Left lobe of liver (tissue), 2 donors: ENCODE measurements around the gene CRIP1. TPM values are rescaled to one million over a fixed set of nuclear protein-coding genes. Genes with fewer than 3 reads are reported as not detected.

Source experiments
- ATAC-seq: fragments of 200-7000 bp; cut with Tn5 transposase; one replicate; pipeline ENCODE4 v1.9.1; 2020; ENCODE audit warnings: mild to moderate bottlenecking, moderate library complexity
- DNase-seq: peaks from one replicate; pipeline ENCODE4 v3.0.0-alpha.2; 2020; ENCODE audit warnings: low spot score
- total RNA-seq: library from RNA; stranded (reverse); gene quantifications from one replicate; pipeline ENCODE4 v1.2.1, GENCODE V29; 2021
- donor health status: DM: no; HTN: no; CAD: no; lungs with moderate emphysema.
- donor health status: DM: no; HTN: yes; CAD: no.

The CRIP1 gene
- total RNA-seq, 1 donor from 2014 or later: 3.2 TPM

DNA sequence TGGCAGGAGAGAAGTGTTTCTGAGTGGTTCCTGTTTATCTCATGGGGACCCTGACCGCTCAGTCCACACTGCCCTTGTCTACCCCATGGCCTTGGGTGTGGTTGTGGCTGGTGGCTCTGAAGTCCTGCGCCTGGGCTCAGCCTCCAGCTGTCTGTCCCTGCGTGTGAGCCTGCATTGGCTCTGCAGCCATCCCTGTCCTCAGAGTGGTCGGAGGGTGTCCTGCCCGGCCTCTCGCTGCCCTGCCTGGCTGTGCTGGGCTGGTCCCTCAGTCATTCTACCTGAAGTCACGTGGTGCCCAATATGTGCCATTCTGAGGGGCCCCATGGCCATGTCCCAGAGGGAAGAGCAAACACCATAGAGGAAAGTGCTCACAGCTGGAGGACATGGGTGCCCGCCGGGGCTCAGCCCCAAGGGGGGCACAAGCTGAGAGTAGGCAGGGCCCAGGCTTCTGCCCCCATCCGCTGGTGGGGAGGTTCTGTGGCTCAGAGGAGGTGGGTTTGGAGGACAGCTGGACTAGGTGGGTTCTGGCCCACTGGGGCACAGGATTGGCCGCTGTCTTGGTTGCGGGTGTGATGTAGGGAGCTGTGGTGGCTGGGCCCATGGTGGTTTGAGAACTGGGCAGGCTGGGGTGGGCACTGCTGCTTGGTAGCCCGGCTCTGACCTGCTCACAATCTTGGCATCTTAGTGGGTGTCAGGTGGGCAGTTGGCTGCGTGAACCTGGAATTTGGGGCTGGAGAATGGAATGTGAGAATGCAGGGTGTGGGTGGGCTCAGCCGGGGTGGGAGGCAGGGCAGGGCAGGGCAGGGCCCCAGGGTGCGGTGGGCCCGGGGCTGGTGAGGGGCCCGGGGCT lies 16.0 kb downstream of the CRIP1 start:
- ATAC-seq: no peak
- no peak for DNase-seq

DNA sequence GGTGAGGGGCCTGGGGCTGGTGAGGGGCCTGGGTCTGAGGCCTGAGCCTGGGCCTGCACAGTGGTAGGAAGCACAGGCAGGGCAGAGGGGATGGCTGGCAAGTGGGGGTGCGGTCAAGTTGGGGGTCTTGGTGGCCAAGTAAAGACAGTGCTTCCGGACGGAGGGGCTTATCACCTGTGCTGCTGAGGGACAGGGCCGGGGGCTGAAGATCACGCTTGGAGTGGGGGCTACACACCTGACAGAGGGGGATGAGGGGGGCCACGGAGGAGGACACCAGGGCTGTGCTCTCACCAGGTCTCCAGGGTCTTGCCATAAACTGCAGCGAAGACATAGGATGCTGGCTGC lies 16.6 kb downstream of the CRIP1 start:
- ATAC-seq: no peak
- no peak for DNase-seq

DNA sequence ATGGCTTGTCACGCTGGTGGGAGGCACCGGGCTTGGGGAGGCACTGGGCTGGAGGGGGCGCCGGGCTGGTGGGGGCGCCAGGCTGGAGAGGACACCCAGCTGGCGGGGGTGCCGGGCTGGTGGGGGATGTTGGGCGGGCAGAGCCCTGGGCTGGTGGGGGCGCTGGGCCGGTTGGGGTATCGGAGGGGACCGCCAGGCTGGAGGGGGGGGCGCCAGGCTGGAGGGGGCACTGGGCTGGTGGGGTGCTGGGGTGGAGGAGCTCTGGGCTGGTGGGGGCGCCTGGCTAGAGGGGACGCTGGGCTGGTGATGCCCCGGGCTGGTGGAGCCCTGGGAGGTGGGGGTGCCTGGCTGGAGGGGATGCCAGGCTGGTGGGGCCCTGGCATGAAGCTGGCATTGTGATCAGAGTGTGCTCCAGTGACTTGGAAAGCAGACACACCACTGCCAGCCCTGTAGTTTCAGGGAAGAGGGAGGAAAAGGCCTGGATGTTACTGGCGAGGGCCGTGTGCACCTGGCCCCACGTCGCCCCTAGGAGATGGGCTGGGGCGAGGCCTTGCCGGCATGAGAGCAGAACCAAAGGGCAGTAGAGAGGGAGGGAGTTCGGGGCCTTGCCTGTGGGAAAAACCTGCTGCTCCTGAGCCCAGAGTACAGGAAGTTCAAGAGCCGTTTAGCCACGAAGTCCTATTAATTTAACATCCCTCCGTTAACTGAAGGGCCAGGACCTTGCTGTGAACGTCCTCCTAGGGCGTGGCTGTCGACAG lies 17.4 kb downstream of the CRIP1 start:
- ATAC-seq (no peak), DNase-seq (no peak)

DNA sequence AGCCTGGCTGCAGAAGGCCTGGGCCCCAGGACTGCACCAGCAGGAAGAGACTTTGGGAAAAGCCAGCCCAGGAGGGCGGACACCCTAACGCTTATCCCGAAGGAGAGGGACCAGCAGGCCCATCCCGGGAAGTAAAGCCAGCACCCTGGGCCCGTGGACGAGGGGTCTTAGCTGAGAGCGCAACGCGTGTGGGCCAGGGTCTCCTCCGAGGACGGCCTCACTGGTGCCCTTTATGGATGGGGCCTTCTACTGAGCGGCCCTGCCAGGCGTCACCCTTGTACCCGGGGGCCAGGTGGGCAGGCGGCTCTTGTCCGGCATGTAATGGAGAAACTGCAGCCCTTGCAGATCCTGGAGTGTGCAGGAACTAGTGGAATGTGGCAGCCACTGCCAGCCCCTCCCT lies 18.4 kb downstream of the CRIP1 start:
- ATAC-seq (no peak), DNase-seq (no peak)

DNA sequence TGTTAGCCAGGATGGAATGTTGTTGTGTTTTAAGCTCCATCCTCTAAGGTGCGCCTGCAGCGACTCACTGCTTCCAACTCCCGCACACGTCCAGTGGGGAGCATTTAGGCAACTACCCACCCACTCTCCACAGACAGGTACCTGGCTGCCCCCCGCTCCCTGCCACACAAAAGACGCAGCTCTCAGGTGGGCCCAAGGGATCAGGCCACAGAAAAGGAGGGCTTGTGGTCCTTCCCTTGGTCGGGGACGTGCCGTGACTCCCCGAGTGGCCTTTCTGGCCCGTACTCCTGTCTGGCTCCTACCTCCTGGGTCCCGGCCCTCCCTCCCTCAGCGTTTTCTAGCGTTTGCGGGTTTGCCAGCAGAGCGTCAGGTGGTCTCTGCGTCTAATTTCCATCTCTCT lies 20.6 kb downstream of the CRIP1 start:
- no peak for ATAC-seq
- no peak for DNase-seq

DNA sequence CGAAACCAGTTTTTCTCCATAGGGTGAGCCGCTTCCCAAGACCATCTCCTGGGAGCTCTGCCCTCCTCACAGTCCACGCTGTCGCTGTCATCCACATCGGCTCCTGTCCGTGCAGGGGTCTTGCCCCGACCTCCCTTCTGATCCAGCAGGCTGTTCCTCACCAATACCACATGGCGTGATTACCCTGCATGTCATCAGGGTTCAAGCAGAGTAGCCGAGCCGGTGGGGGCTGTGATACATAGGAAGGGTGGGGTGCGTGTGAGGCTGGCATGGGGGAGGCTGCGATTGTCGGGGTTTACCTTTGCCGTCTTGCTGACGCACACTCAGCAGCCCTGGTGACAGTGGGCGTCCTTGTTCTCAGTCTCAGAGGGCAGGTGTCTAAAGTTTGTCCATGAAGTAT lies 21.4 kb downstream of the CRIP1 start:
- no peak for ATAC-seq
- no peak for DNase-seq

DNA sequence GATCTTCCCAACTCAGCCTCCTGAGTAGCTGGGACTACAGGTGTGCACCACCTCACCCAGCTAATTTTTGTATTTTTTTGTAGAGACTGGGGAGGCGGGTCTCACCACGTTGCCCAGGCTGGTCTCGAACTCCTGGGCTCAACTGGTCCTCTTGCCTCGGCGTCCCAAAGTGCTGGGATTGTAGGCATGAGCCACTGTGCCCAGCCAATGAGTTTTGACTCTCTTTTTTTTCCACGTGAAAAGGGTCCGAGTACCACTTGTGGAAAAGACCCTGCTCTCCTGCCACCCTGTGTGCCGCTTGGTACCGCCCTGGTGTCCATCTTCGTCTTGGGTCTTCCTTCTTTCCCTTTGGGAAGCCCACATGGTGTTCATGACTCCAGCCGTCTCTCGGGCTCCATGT lies 21.9 kb downstream of the CRIP1 start:
- DNase-seq: no peak
- no peak for ATAC-seq

DNA sequence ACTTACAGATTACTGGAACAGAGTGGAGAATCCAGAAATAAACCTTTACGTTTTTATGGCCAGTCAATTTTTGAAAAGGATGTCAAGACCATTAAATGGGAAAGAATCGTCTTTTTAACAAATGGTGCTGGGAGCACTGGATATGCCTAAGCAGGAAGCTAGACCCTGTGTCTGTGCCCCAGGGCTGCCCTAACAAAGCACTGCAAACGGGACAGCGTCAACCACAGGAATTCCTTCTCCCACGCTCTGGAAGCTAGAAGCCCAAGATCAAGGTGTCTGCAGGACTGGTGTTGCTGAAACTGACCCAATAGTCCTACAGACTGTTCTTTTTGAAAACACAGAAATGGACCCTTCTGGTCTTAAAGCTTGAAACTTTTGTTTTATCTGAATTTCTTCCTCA lies 30.4 kb downstream of the CRIP1 start:
- DNase-seq (no peak), ATAC-seq (no peak)

DNA sequence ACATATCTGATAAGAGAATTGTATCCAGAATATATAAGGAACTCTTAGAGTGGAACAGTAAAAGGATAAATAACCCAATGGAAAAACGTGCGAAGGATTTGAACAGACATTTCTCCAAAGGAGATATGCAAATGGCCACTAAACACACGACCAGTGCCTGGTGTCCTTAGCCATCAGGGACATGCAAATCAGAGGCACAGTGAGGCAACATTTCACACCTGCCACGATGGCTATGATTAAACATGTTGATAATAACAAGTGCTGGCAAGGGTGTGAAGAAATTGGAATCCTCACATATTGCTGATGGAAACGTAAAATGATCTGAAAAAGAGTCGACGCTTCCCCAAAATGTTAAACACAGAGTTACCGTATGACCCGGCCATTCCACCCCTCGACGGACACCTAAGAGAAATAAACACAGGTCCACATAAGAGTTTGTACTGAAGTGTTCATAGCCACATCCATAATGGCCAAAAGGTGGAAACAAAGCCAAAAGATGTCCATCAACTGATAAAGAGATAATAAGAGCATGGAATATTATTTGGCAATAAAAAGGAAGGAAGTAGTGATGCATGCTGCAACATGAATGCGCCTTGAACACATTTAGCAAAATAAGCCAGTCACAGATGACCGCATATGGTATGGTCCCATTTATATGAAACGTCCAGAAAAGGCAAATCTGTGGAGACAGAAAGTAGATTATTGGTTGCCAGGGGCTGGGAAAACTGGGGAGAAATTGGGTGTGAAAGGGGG lies 33.4 kb downstream of the CRIP1 start:
- ATAC-seq (no peak), DNase-seq (no peak)

DNA sequence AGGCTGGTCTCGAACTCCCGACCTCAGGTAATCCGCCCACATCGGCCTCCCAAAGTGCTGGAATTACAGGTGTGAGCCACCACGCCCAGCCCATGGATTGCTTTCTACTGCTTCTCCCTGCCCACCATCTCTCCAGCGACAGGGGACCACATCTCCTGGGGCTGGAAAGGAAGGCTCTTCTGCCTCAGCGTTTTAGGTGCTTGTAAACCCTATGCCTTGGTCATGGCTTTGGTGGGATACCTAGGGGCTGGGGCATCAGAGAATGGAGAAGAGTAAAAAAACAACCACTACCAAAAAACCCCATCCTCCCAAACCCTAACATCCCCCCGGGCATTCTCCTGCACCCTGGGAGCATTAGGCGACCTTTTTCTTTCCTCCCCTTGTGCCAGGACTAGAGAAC lies 38.6 kb downstream of the CRIP1 start:
- DNase-seq (no peak), ATAC-seq (no peak)

DNA sequence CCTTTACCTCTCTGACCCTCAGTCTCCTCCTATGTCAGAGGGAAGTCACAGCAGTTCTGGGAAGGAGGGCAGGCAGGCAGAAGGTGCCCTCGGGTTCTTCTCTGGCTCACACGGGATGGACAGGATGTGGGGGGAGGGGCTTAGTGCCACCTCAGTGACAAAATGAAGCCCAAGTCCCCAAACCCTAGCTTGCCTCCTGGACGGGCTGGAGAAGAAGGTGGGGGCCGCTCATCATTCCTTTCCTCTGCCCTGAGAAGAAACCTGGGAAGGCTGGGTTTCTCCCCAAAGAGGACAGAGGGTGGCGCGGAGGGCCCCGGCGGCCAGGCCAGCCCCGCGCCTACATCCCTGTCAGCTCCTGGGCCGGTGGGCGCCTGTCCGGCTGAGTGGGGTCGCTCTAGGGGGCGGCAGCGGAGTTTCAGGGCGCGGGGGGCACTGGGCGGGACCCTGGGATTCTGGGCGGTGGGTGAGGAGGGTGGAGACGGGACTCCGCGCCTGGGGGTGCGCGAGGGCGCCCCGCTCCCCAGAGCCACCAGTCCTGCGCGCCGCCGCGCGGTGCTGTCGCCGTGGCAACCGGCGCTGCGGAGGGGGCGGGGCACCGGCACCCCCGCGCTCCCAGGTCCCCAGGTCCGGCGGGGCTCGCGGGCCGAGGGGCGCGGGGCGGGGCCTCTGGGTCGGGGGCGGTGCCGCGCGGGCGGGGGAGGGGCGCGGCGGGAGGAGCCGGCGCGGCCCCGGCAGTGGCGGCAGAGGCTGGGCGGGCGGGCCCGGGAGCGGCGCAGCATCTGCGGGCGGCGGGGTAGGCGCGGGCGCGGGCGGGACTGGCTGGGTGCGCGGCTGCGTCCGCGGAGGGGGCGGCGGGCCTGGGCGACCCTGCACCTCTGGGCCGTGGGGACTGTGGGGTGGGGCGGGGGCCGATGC lies 39.4 kb downstream of the CRIP1 start, which contains the start of gene TMEM121:
TSS of gene TMEM121 (plus strand) at position 723 of the 915 bp plus-strand sequence. CDS start 2,252 bp downstream, outside the sequence.
- ATAC-seq: peak; percentile 11
- DNase-seq: no peak

DNA sequence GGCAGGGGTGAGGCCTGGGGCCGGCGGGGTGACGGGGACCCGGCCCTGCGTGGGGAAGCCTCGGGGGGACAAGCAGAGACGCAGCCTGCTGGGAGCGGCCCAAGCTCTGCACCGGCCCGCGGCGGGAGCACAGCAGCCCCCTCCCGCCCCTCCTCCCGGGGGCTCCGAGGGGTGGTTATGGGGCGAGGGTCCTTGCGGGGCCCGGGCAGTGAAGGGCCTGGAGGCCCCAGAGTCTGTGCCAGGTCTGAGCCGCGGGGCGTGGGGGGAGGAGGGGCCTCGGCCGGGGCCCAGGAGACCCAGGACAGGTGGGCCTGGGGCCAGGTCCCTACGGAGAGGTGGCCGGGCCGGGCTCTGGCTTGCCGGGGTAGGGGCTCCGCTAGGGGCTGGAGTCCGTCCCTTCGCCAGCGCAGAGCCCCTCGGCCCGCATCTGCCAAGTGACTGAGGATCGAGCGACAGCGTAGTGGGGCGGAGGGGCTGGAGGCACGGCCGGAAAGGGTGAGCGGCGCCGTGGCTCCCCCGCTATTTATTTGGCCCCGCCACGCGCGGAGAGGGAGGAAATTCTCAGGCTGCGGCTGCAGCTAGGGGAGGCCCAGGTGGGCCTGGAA lies 40.2 kb downstream of the CRIP1 start:
- DNase-seq: no peak

DNA sequence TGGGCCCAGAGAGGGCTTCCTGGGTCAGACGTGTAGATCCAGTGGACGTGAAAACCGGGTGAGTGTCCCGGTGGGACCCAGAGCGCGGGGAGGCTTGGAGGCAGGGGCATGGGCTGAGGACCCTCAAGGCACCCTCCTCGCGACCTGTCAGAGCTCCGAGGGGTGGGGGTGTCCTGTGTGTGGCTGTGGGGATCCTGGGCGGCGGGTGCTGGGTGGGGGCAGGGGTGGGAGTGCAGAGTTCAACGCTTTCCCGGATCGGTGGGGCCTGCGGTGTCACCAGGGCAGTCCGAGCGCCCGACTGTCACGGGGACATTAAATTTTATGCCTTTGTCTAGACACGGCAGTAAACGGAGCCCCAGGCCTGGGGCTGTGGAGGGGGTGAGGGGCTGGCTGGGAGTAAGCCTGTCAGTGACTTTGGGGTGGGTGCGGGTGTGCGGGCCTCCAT lies 40.7 kb downstream of the CRIP1 start:
- ATAC-seq (peak; percentile 3), DNase-seq (no peak)

More for the DNA sequence above, 40.2 kb downstream of the CRIP1 start:
- no peak for ATAC-seq

DNA sequence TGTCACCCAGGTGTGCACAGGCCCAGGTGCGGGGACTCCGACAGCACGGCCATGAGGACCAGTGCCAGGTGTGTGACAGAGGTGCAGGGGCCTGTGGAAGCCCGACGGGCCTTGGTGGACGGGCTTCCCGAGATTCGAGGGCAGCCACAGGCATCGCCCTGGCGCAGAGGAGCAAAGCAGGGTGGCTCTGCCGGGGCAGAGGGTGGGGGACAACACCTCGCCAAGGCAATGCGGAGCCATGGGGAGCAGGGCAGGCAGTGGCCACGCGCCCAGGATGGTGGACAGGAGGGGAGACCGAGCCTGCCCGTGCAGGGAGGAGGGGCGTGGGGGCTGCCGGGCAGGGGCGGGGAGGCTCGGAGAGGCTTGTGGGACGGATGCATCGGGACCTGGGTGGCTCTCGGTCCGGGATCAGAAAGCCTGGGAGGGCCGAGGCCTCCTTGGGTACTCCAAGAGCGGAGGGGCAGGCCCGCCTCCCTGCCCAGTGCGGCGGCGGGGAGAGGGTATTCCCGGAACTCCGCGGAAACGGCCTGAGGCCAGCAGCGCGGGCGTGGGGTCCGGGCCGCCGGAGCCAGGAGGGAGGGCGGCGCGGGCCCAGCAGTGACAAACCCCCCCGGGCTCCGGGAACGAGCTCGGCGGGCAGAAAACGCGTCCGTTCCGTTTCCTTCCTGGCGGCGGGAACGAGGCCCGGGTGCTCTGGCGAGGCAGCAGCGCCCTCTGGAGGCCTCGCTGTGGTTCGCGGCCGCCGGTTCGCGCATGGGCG lies 41.3 kb downstream of the CRIP1 start:
- DNase-seq: peak; percentile 81
- peak; percentile 88 for ATAC-seq

DNA sequence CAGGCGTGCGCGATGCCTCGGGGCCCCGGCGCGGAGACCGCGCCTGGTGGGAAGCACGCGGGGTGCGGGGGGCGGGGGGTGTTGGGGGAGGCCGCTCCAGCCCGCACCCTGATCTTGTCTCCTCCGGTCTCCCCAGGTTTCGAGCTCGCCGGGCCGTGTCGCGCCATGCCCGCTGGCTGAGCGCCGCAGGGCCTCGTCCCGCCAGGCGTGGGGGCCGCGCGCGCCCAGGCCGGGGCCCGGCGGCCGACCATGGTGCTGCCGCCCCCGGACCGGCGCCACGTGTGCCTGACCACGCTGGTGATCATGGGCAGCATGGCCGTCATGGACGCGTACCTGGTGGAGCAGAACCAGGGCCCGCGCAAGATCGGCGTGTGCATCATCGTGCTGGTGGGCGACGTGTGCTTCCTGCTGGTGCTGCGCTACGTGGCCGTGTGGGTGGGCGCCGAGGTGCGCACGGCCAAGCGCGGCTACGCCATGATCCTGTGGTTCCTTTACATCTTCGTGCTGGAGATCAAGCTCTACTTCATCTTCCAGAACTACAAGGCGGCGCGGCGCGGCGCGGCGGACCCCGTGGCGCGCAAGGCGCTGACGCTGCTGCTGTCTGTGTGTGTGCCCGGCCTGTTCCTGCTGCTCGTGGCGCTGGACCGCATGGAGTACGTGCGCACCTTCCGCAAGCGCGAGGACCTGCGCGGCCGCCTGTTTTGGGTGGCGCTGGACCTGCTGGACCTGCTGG lies 42.1 kb downstream of the CRIP1 start:
- no peak for ATAC-seq
- peak; percentile 49 for DNase-seq

DNA sequence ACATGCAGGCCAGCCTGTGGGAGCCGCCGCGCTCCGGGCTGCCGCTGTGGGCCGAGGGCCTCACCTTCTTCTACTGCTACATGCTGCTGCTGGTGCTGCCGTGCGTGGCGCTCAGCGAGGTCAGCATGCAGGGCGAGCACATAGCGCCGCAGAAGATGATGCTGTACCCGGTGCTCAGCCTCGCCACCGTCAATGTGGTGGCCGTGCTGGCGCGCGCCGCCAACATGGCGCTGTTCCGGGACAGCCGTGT lies 42.6 kb downstream of the CRIP1 start:
- DNase-seq (no peak), ATAC-seq (no peak)

DNA sequence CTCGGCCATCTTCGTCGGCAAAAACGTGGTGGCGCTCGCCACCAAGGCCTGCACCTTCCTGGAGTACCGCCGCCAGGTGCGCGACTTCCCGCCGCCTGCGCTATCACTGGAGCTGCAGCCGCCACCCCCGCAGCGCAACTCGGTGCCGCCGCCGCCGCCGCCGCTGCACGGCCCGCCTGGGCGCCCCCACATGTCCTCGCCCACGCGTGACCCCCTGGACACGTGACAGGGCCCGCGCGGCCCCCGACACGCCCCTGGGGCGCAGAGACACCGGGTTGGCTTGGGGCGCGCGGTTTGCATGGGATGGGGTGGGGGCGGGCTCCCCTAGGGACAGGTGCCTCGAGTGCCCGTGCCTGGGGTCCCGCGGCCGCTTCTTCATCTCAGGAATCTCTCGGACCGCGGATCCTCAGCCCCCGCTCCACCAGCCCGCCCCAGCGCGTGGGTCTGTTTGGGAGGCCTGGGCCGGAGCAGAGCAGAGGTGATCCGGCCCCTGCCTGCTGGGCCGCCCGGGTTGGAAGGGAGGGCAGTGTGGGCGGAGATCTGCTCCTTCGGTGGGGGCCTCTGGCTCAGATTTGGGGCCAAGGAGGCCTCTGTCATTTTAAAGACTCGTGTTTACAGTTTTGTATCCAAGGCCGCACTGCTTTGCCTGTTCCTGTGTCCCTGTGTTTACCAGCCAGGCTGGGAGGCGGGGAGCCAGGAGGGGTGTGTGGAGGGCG lies 43.0 kb downstream of the CRIP1 start:
- ATAC-seq: no peak
- DNase-seq: peak; percentile 45
